ENCODE results near the gene IL1B. TPM values are rescaled to one million over a fixed set of nuclear protein-coding genes. Genes with fewer than 3 reads are reported as not detected.

The IL1B gene
- polyA plus RNA-seq, 1 of the 3 experiments (the other 2 are of a cell fraction) = 0.25 TPM

- ChIA-PET POLR2A (no interaction called here), CTCF (no interaction called here)
- H3K9me2 ChIP-seq = no peaks in the 10 kb centered on the region
- no peak overlapping the region for H3K4me3 ChIP-seq (ENCODE audit: low read depth in 2 of 2, low read length in 1 of 2)
- no peaks in the 10 kb centered on the region for H3K9me3 ChIP-seq
- no peak overlapping the region for H3K4me2 ChIP-seq
- TF ChIP-seq, protein P1, sequence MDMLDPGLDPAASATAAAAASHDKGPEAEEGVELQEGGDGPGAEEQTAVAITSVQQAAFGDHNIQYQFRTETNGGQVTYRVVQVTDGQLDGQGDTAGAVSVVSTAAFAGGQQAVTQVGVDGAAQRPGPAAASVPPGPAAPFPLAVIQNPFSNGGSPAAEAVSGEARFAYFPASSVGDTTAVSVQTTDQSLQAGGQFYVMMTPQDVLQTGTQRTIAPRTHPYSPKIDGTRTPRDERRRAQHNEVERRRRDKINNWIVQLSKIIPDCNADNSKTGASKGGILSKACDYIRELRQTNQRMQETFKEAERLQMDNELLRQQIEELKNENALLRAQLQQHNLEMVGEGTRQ (IDR thresholded peaks at IDR 0.05; ENCODE audit: borderline replicate concordance, low read depth, low read length) = no peak
- no peak for TF ChIP-seq EZH2phosphoT487 (IDR thresholded peaks at IDR 0.05; ENCODE audit: borderline replicate concordance, low read depth)
- no peak for TF ChIP-seq JUND (IDR thresholded peaks at IDR 0.05)
- TF ChIP-seq RCOR1 (IDR thresholded peaks at IDR 0.05; ENCODE audit: low read length) = no peak
- TF ChIP-seq FOXM1 (IDR thresholded peaks at IDR 0.05; ENCODE audit: low read depth) = no peak
- no peak for TF ChIP-seq GABPA (IDR thresholded peaks at IDR 0.05; ENCODE audit: low read depth)
- TF ChIP-seq MEF2A (IDR thresholded peaks at IDR 0.05; ENCODE audit: borderline replicate concordance, low read depth) = no peak
- no peak for TF ChIP-seq SIN3A (IDR thresholded peaks at IDR 0.05; ENCODE audit: borderline replicate concordance, low read depth, low read length)
- TF ChIP-seq ELF1 (IDR thresholded peaks at IDR 0.05) = no peak
- no peak for TF ChIP-seq YY1 (IDR thresholded peaks at IDR 0.05; ENCODE audit: low read depth)
- no peak for TF ChIP-seq RAD21 (IDR thresholded peaks at IDR 0.05; ENCODE audit: low read length)
- no peak for TF ChIP-seq FOXJ3 (CRISPR knock-in tag; IDR thresholded peaks at IDR 0.05)
- no peak for TF ChIP-seq CHD2 (IDR thresholded peaks at IDR 0.05; ENCODE audit: low read length, partially characterized antibody)
- TF ChIP-seq TAF1 (IDR thresholded peaks at IDR 0.05; ENCODE audit: borderline replicate concordance, low read depth, low read length) = no peak
- no peak for TF ChIP-seq EP300 (IDR thresholded peaks at IDR 0.05; ENCODE audit: borderline replicate concordance in 1 of 2, low read depth in 1 of 2, low read length in 1 of 2)
- no peak for TF ChIP-seq RXRA (IDR thresholded peaks at IDR 0.05; ENCODE audit: borderline replicate concordance, low read depth)
- no peak for TF ChIP-seq FOSL2 (IDR thresholded peaks at IDR 0.05; ENCODE audit: borderline replicate concordance, low read depth)
- no peak for TF ChIP-seq CTCF (IDR thresholded peaks at IDR 0.05)
- TF ChIP-seq SMC3 (IDR thresholded peaks at IDR 0.05; ENCODE audit: low read depth, low read length) = no peak
- no peak for TF ChIP-seq NRF1 (IDR thresholded peaks at IDR 0.05; ENCODE audit: low read depth, low read length)
- H4K20me1 ChIP-seq (ENCODE audit: insufficient read depth) = no peaks in the 10 kb centered on the region
- H3K36me3 ChIP-seq (replicated peaks in 1 of 2; ENCODE audit: control insufficient read depth in 1 of 2, insufficient read depth in 2 of 2, low read length in 1 of 2) = no peaks in the 10 kb centered on the region
- no peak overlapping the region for H2AFZ ChIP-seq (ENCODE audit: low read depth)
- no peak overlapping the region for H3K9ac ChIP-seq
- no peak overlapping the region for H3K27ac ChIP-seq (ENCODE audit: low read depth in 2 of 2, low read length in 1 of 2)
- peaks cover 28% of the 10 kb centered on the region; the same call in 1 of the 2 replicates for H3K27me3 ChIP-seq (ENCODE audit: insufficient read depth)
- 27% methylated on average over 5 of the region's 5 CpGs for WGBS (ENCODE audit: low lambda C conversion rate)
- H3K4me1 ChIP-seq (ENCODE audit: control insufficient read depth in 1 of 2, insufficient read depth in 2 of 2, low read depth in 1 of 2, low read length in 1 of 2) = no peaks in the 10 kb centered on the region
- DNase-seq = no peak
- H3F3A ChIP-seq (replicated peaks; ENCODE audit: insufficient read depth) = no peaks in the 10 kb centered on the region
- no peaks in the 10 kb centered on the region for H3K79me2 ChIP-seq (ENCODE audit: insufficient read depth)
These were observed 4.9 kb upstream of the IL1B start for GRCh38 chr2:112841295-112842044.
